AG04450 (cell line): ENCODE data around the gene STX5. TPM values are rescaled to one million over a fixed set of nuclear protein-coding genes. Genes with fewer than 3 reads are reported as not detected.
"Not testable (repeated sequence)": the region's sequence is repeated elsewhere in the genome, so short reads cannot be mapped to it uniquely, and the experiment has no call there.

Experiments used
- CTCF ChIA-PET: fragments of 300-600, 350-600 bp; formaldehyde crosslinking; extraction: SDS; loops from one replicate; lab custom pipeline; 2022; ENCODE audit warnings: antibody characterized with exemption, inconsistent platforms; lab: Charles Lee
- POLR2A ChIA-PET: fragments of 350-600 bp; formaldehyde crosslinking; extraction: SDS; loops from one replicate; lab custom pipeline; 2021; ENCODE audit warnings: antibody characterized with exemption, inconsistent platforms; lab: Yijun Ruan, JAX
- DNase-seq: peaks from one replicate; pipeline ENCODE4 v3.0.0-alpha.2; 2011; ENCODE audit warnings: low read depth, low spot score
- H3K27ac ChIP-seq: one replicate; pipeline ENCODE4 v1.5.1; 2012; ENCODE audit warnings: low read depth, low read length, control low read depth
- H3K27me3 ChIP-seq: one replicate; pipeline ENCODE4 v1.6.0; 2012; ENCODE audit warnings: low read length; ENCODE audit not compliant: control insufficient read depth, insufficient read depth
- H3K4me3 ChIP-seq: 2 replicates; pipeline ENCODE4 v1.5.1; 2011; ENCODE audit warnings: mild to moderate bottlenecking, low read depth, low read length, control low read depth
- H3K9me3 ChIP-seq: 2 replicates; pipeline ENCODE4 v1.5.1; 2012; ENCODE audit warnings: low read length; ENCODE audit not compliant: control insufficient read depth, insufficient read depth
- polyA plus RNA-seq: library from polyadenylated mRNA; depleted of rRNA; stranded (reverse); fragments of >200 nt; gene quantifications from 2 replicates; pipeline ENCODE4 v1.2.3, GENCODE V29; 2011
- TF ChIP-seq, protein P1 (sequence below): IDR thresholded peaks from 2 replicates; pipeline ENCODE4 v1.5.1; 2011; ENCODE audit warnings: low read depth, low read length, control low read depth, inconsistent platforms

Gene STX5
- polyA plus RNA-seq, 1 experiment = 51.7 TPM

DNA sequence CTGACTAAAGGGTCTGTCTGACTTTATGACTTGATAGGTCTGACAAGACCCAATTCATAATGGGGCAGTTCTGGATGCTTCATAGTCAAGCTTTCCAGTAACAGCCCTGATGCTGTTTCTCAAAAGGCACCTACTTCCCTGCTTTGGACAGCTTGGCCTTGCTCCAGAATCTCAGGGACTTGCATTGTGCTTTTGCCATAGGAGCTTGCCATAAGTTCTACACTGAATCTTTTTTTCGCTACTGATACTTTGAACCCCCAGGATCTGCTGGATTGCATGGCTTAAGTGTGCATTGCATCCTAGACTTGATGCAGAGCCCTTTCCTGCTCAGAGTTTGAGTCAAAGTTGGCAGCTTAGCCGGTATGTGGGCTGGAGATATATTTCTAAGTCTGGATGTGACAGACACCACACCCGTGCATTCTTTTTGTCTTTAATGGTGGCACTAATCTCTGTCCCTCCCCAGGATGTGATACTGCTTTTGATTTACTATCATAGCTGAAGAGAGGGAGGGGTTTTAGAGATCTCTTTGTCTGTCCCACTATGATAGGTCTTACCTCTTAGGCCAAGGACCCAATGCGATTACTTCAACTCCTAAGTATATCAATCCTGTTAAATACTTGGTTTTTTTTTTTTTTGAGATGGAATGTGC lies 32.0 kb upstream of the STX5 start:
- ChIA-PET POLR2A (interaction anchor here (1.3 to 2.4 kb wide), 4 partner anchors 8 to 23 kb away, joined by 3 to 13 read pairs (median 8); partner anchors contain the start of gene SLC3A2), CTCF (interaction anchor here (1.1 to 3.0 kb wide), 3 partner anchors 9 to 77 kb away, joined by 3 to 23 read pairs (median 4); partner anchors contain the start of gene TMEM179B)
- Histone ChIP-seq H3K27me3 (no peaks in the 10 kb centered on the region), H3K9me3 (no peaks in the 10 kb centered on the region), H3K27ac (no peak overlapping the region), H3K4me3 (no peak overlapping the region)
- no peak for DNase-seq
- TF ChIP-seq, protein P1, sequence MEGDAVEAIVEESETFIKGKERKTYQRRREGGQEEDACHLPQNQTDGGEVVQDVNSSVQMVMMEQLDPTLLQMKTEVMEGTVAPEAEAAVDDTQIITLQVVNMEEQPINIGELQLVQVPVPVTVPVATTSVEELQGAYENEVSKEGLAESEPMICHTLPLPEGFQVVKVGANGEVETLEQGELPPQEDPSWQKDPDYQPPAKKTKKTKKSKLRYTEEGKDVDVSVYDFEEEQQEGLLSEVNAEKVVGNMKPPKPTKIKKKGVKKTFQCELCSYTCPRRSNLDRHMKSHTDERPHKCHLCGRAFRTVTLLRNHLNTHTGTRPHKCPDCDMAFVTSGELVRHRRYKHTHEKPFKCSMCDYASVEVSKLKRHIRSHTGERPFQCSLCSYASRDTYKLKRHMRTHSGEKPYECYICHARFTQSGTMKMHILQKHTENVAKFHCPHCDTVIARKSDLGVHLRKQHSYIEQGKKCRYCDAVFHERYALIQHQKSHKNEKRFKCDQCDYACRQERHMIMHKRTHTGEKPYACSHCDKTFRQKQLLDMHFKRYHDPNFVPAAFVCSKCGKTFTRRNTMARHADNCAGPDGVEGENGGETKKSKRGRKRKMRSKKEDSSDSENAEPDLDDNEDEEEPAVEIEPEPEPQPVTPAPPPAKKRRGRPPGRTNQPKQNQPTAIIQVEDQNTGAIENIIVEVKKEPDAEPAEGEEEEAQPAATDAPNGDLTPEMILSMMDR = no peak

DNA sequence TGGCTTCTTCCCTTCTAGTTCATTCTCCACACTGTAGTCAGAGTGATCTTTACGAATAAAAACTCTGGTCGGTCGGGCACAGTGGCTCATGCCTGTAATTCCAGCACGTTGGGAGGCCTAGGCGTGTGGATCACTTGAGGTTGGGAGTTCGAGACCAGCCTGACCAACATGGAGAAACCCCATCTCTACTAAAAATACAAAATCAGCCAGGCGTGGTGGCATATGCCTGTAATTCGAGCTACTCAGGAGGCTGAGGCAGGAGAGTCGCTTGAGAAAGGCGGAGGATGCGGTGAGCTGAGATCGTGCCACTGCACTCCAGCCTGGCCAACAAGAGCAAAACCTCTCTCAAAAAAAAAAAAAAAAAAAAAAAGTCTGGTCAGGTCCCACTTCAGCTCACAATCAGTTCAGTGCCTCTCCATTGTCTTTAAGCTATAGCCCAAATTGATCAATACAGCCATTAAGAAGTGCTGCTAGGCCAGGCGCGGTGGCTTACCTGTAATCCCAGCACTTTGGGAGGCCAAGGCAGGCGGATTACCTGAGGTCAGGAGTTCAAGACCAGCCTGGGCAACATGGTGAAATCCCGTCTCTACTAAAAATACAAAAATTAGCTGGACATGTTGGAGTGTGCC lies 29.8 kb upstream of the STX5 start:
- not testable (repeated sequence) for H3K9me3 ChIP-seq, H3K27me3 ChIP-seq, H3K4me3 ChIP-seq, H3K27ac ChIP-seq, DNase-seq
- ChIA-PET POLR2A (interaction anchor here (0.9 to 2.4 kb wide), 2 partner anchors 20 to 21 kb away, joined by 3 to 13 read pairs; no protein-coding TSS in a partner anchor), CTCF (interaction anchor here (0.7 to 2.0 kb wide), 4 partner anchors 74 to 522 kb away, joined by 3 to 25 read pairs (median 6); no protein-coding TSS in a partner anchor)

DNA sequence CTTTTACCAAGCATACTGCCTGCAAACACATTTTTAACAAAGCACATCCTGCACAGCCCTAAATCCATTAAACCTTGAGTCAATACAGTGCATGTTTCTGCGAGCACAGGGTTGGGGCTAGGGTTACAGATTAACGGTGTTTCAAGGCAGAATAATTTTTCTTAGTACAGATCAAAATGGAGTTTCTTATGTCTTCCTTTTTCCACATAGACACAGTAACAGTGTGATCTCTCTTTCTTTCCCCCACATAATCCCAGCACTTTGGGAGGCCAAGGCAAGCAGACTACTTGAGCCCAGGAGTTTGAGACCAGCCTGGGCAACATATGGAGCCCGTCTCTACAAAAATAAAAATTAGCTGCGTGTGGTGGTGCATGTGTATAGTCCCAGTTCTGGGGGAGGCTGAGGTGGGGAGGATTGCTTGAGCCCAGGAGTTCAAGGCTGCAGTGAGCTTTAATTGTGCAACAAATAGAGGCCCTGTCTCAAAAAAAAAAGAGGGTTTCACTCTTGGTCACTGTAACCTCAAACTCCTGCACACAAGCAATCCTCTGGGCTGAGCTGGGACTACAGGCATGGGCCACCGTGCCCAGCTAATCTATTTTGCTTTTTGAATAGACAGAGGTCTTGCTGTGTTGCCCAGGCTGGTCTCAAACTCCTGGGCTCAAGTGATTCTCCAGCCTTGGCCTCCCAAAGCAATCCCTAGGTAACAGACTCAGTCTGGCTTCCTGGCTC lies 29.1 kb upstream of the STX5 start:
- H3K27me3 ChIP-seq = no peaks in the 10 kb centered on the region
- ChIA-PET CTCF (interaction anchor here (1.1 to 2.0 kb wide), 2 partner anchors 73 to 75 kb away, joined by 3 to 25 read pairs; no protein-coding TSS in a partner anchor), POLR2A (interaction anchor here (0.9 to 2.4 kb wide), 2 partner anchors 20 to 21 kb away, joined by 3 to 13 read pairs; no protein-coding TSS in a partner anchor)
- TF ChIP-seq, protein P1 = no peak
- no peak for DNase-seq
- H3K9me3 ChIP-seq = no peaks in the 10 kb centered on the region
- H3K4me3 ChIP-seq = no peak overlapping the region
- H3K27ac ChIP-seq = no peak overlapping the region

GRCh38 chr11:62859281-62859703 lies 27.4 kb upstream of the STX5 start:
- H3K4me3 ChIP-seq, CTCF ChIA-PET: not testable (repeated sequence)

GRCh38 chr11:62858201-62858600 lies 26.4 kb upstream of the STX5 start:
- CTCF ChIA-PET = interaction anchor here (0.5 to 5.0 kb wide), 5 partner anchors 16 to 382 kb away, joined by 3 to 40 read pairs (median 3); partner anchors contain the start of genes SLC3A2 and TMEM179B
- POLR2A ChIA-PET = interaction anchor here (1.4 to 9.3 kb wide), 2 partner anchors 18 to 24 kb away, joined by 4 to 172 read pairs; partner anchors contain the start of gene WDR74

More at GRCh38 chr11:62859281-62859703, 27.4 kb upstream of the STX5 start:
- H3K27me3 ChIP-seq, POLR2A ChIA-PET, DNase-seq, H3K27ac ChIP-seq, H3K9me3 ChIP-seq: not testable (repeated sequence)

More at GRCh38 chr11:62858201-62858600, 26.4 kb upstream of the STX5 start:
- DNase-seq = no peak
- no peak overlapping the region for H3K27ac ChIP-seq
- H3K9me3 ChIP-seq = no peaks in the 10 kb centered on the region
- TF ChIP-seq, protein P1 = no peak
- no peak overlapping the region for H3K4me3 ChIP-seq
- H3K27me3 ChIP-seq = no peaks in the 10 kb centered on the region
